SHP77 (cell line): Measurements from ENCODE around the gene NPR2.

Experiments
- DNase-seq, 2 experiments: peaks; one replicate each; lab custom pipeline; 2025; lab: John Stamatoyannopoulos, UW

Gene NPR2

DNA sequence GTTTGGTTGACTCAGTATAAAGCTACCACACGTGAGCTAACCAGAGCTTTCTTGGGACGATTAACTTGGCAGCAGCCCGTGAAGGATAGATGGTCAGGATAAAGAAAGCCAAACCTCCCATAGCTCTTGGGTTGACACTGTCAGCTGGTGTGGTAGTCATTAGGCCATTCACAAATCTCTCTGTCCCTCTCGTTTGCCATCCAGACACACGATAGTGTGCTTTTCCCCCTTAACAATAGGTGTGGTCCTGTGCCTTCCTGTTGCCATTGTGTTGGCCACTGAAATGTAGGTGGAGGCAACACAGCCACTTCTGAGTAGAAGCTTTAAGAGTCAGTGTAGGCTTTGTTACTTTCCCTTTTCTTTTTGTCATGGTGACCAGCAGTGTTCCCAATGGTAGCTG is 67.1 kb downstream of the NPR2 start:
- DNase-seq: no peak
